GM12878 (cell line): ENCODE results near the gene DAGLA. TPM values are rescaled to one million over a fixed set of nuclear protein-coding genes. Genes with fewer than 3 reads are reported as not detected.

Experiments
- ATAC-seq: fragments of 200-7000 bp; cut with Tn5 transposase; 3 replicates; pipeline ENCODE4 v1.9.1; 2020; ENCODE audit warnings: mild to moderate bottlenecking, moderate library complexity
- BruUV-seq: library from RNA; stranded (reverse); fragments of 400-500 nt; replicated peaks from 2 replicates; lab custom pipeline; 2021; lab: Mats Ljungman, UMichigan
- CTCF ChIA-PET: fragments of 300-600 bp; sonication (Branson Sonifier 250); formaldehyde crosslinking; extraction: SDS; loops from one replicate; lab custom pipeline; 2021; ENCODE audit warnings: inconsistent platforms; lab: Yijun Ruan, JAX
- POLR2A ChIA-PET: fragments of 350-600 bp; formaldehyde crosslinking; extraction: SDS; loops from one replicate; lab custom pipeline; 2021; ENCODE audit warnings: inconsistent platforms; lab: Charles Lee
- RAD21 ChIA-PET: fragments of 300-600 bp; sonication (Branson Sonifier 250); formaldehyde crosslinking; loops from one replicate; lab custom pipeline; 2023; ENCODE audit warnings: antibody characterized with exemption; ENCODE audit not compliant: unreplicated experiment; lab: Charles Lee
- SMC1A ChIA-PET: fragments of 300-600 bp; sonication (Branson Sonifier 250); formaldehyde crosslinking; loops from one replicate; lab custom pipeline; 2023; ENCODE audit not compliant: unreplicated experiment, uncharacterized antibody; lab: Charles Lee
- DNase-seq: peaks from one replicate; pipeline ENCODE4 v3.0.0-alpha.2; 2011; ENCODE audit warnings: low read depth, low spot score
- FAIRE-seq: peaks from 3 replicates; lab custom pipeline; 2011; peaks lifted over from hg19 to GRCh38; lab: Jason Lieb, UNC
- H2AFZ ChIP-seq: 2 replicates; pipeline ENCODE4 v1.6.0; 2011; ENCODE audit warnings: low read depth, low read length, control low read depth; ENCODE audit not compliant: control insufficient read depth
- H3K27ac ChIP-seq: 2 replicates; pipeline ENCODE4 v1.5.1; 2011; ENCODE audit warnings: control low read depth; ENCODE audit not compliant: control insufficient read depth, insufficient read depth
- H3K27me3 ChIP-seq, 2 experiments: replicated peaks in 1 of 2; 2 replicates each; pipeline versions ENCODE4 v1.6.0 to v1.6.1; 2011; ENCODE audit warnings: low read length in 1 of 2; ENCODE audit not compliant: control insufficient read depth in 2 of 2, insufficient read depth in 2 of 2
- H3K36me3 ChIP-seq, 2 experiments: 2 replicates each; pipeline ENCODE4 v1.5.1; 2011; ENCODE audit warnings: low read length in 1 of 2; ENCODE audit not compliant: control insufficient read depth in 2 of 2, insufficient read depth in 2 of 2
- H3K4me1 ChIP-seq: 2 replicates; pipeline ENCODE4 v1.6.1; 2011; ENCODE audit warnings: mild to moderate bottlenecking, low read length, moderate library complexity, mixed read lengths; ENCODE audit not compliant: control insufficient read depth, insufficient read depth
- H3K4me2 ChIP-seq: 2 replicates; pipeline ENCODE4 v1.6.0; 2011; ENCODE audit warnings: control low read depth; ENCODE audit not compliant: control insufficient read depth, insufficient read depth
- H3K4me3 ChIP-seq: fragments of 200-600 bp; sonication (generic); 2 replicates; pipeline ENCODE4 v1.5.1; 2016
- H3K79me2 ChIP-seq: 2 replicates; pipeline ENCODE4 v1.6.0; 2011; ENCODE audit warnings: low read length; ENCODE audit not compliant: control insufficient read depth, insufficient read depth
- H3K9ac ChIP-seq: 2 replicates; pipeline ENCODE4 v1.8.0; 2011; ENCODE audit warnings: low read length, control low read depth, mixed read lengths; ENCODE audit not compliant: control insufficient read depth, insufficient read depth
- H3K9me3 ChIP-seq: replicated peaks from 3 replicates; pipeline ENCODE4 v1.5.1; 2011; ENCODE audit warnings: mild to moderate bottlenecking, low read length; ENCODE audit not compliant: control insufficient read depth, insufficient read depth
- H4K20me1 ChIP-seq: 2 replicates; pipeline ENCODE4 v1.6.0; 2011; ENCODE audit not compliant: control insufficient read depth, insufficient read depth
- BCL3 ChIP-seq: IDR thresholded peaks from 2 replicates; pipeline ENCODE4 v1.6.1; 2011; ENCODE audit warnings: borderline replicate concordance, low read depth, mild to moderate bottlenecking, moderate library complexity, low read length; ENCODE audit not compliant: insufficient read depth, poor library complexity, severe bottlenecking
- BHLHE40 ChIP-seq, 2 experiments: fragments of 450-650 bp in 1 of 2; IDR thresholded peaks; 2 replicates each; pipeline ENCODE4 v1.6.1; 2011 to 2017; ENCODE audit warnings: low read depth in 2 of 2, borderline replicate concordance in 1 of 2, improper control_type of control experiment in 1 of 2, low read length in 1 of 2, mild to moderate bottlenecking in 1 of 2
- CBX3 ChIP-seq: fragments of 200-600 bp; sonication (generic); IDR thresholded peaks from 2 replicates; pipeline ENCODE4 v1.6.1; 2016; ENCODE audit warnings: low read depth, borderline replicate concordance
- EGR1 ChIP-seq, 2 experiments: IDR thresholded peaks; 1 replicate in 1 of 2; 2 replicates in 1 of 2; pipeline ENCODE4 v1.6.1; 2011 to 2012; ENCODE audit warnings: low read depth in 2 of 2, low read length in 2 of 2, borderline replicate concordance in 1 of 2, mild to moderate bottlenecking in 1 of 2, moderate library complexity in 1 of 2
- FOS ChIP-seq: IDR thresholded peaks from 3 replicates; pipeline ENCODE4 v1.6.1; 2011; ENCODE audit warnings: borderline replicate concordance; ENCODE audit not compliant: insufficient read length; ENCODE audit errors: extremely low read depth
- HDAC2 ChIP-seq: fragments of 200-600 bp; sonication (generic); IDR thresholded peaks from 2 replicates; pipeline ENCODE4 v1.6.1; 2017
- HDGF ChIP-seq: fragments of 450-650 bp; IDR thresholded peaks from 2 replicates; pipeline ENCODE4 v1.6.1; 2016; ENCODE audit warnings: antibody characterized with exemption
- MLLT1 ChIP-seq: fragments of 450-650 bp; IDR thresholded peaks from 2 replicates; pipeline ENCODE4 v1.6.1; 2016; ENCODE audit warnings: mild to moderate bottlenecking
- NR2C1 ChIP-seq: fragments of 450-650 bp; IDR thresholded peaks from 2 replicates; pipeline ENCODE4 v1.6.1; 2017; ENCODE audit warnings: antibody characterized with exemption, mild to moderate bottlenecking, moderate library complexity
- RFX5 ChIP-seq: IDR thresholded peaks from 2 replicates; pipeline ENCODE4 v1.6.1; 2011; ENCODE audit warnings: low read depth, low read length, improper control_type of control experiment
- SPI1 ChIP-seq: IDR thresholded peaks from 2 replicates; pipeline ENCODE4 v1.6.1; 2011; ENCODE audit warnings: low read depth, mild to moderate bottlenecking, low read length, moderate library complexity, borderline replicate concordance; ENCODE audit not compliant: insufficient read depth
- TCF7 ChIP-seq: IDR thresholded peaks from 2 replicates; pipeline ENCODE4 v1.6.1; 2014; ENCODE audit warnings: antibody characterized with exemption, borderline replicate concordance
- USF1 ChIP-seq: IDR thresholded peaks from 2 replicates; pipeline ENCODE4 v1.6.1; 2011; ENCODE audit warnings: borderline replicate concordance, low read depth, mild to moderate bottlenecking, moderate library complexity, mixed read lengths, low read length; ENCODE audit not compliant: insufficient read depth; ENCODE audit errors: extremely low read length
- WGBS: methylation state at CpG from one replicate; pipeline ENCODE4 v1.1.6; 2016; ENCODE audit warnings: low lambda C conversion rate; ENCODE audit not compliant: insufficient replicate concordance, insufficient coverage; ENCODE audit errors: missing lambda C conversion rate; 5-methylcytosine and 5-hydroxymethylcytosine counted together
- in situ Hi-C: fragments of 300-500 bp; cut with MboI; formaldehyde crosslinking; loops from 9 replicates; pipeline ENCODE4 v1.14.3; 2018; ENCODE audit warnings: mixed read lengths
- intact Hi-C: fragments of 100-400 bp; cut with micrococcal nuclease; formaldehyde crosslinking; loops from one replicate; pipeline ENCODE4 v1.14.2; 2022; ENCODE audit not compliant: unreplicated experiment
- polyA plus RNA-seq, 11 experiments: library from polyadenylated mRNA; depleted of rRNA in 4 of 11; unstranded in 6 of 11; stranded (reverse) in 5 of 11; fragments of >200 nt; fragmentation: Nextera tagmentation in 4 of 11; fragmentation: Illumina TruSeq in 1 of 11; extraction: Ambion mirVana in 4 of 11; extraction: Trizol in 1 of 11; gene quantifications; 1 replicate in 1 of 11; 2 replicates in 10 of 11; pipeline versions ENCODE4 v1.2.1 to v1.2.3, GENCODE V29; 2011 to 2016; ENCODE audit warnings: inconsistent platforms in 2 of 11, missing spikeins in 2 of 11, low read depth in 1 of 11
- total RNA-seq, 4 experiments: library from RNA; depleted of rRNA in 3 of 4; stranded (reverse); fragments of >200 nt in 3 of 4; fragmentation: Illumina TruSeq in 1 of 4; extraction: Trizol in 1 of 4; gene quantifications; 2 replicates each; pipeline versions ENCODE4 v1.2.1 to v1.2.3, GENCODE V29; 2013 to 2021
- TF ChIP-seq, protein P1 (sequence below): fragments of 450-650 bp; formaldehyde crosslinking; IDR thresholded peaks from 2 replicates; pipeline ENCODE4 v1.4.0; 2022; ENCODE audit warnings: mild to moderate bottlenecking, moderate library complexity

DAGLA gene
- total and polyA plus RNA-seq, 10 of the 15 experiments (the other 5 are each of a cell fraction or from before 2014, with no cell fraction given), result 0.05 TPM; not detected in 9

- RAD21 ChIA-PET, result no interaction called here
- in situ Hi-C loops, result no loop called here
- no peak for FAIRE-seq
- TF ChIP-seq HDAC2 (no peak), CBX3 (no peak), USF1 (no peak), EGR1 (IDR thresholded peaks at IDR 0.05; ENCODE audit: borderline replicate concordance in 1 of 2, low read depth in 2 of 2, low read length in 2 of 2) (no peak), BHLHE40 (IDR thresholded peaks at IDR 0.05; ENCODE audit: borderline replicate concordance in 1 of 2, low read depth in 2 of 2, low read length in 1 of 2) (no peak), BCL3 (no peak), SPI1 (no peak), MLLT1 (no peak), RFX5 (no peak), FOS (no peak), TCF7 (no peak), NR2C1 (no peak), HDGF (no peak)
- TF ChIP-seq, protein P1, sequence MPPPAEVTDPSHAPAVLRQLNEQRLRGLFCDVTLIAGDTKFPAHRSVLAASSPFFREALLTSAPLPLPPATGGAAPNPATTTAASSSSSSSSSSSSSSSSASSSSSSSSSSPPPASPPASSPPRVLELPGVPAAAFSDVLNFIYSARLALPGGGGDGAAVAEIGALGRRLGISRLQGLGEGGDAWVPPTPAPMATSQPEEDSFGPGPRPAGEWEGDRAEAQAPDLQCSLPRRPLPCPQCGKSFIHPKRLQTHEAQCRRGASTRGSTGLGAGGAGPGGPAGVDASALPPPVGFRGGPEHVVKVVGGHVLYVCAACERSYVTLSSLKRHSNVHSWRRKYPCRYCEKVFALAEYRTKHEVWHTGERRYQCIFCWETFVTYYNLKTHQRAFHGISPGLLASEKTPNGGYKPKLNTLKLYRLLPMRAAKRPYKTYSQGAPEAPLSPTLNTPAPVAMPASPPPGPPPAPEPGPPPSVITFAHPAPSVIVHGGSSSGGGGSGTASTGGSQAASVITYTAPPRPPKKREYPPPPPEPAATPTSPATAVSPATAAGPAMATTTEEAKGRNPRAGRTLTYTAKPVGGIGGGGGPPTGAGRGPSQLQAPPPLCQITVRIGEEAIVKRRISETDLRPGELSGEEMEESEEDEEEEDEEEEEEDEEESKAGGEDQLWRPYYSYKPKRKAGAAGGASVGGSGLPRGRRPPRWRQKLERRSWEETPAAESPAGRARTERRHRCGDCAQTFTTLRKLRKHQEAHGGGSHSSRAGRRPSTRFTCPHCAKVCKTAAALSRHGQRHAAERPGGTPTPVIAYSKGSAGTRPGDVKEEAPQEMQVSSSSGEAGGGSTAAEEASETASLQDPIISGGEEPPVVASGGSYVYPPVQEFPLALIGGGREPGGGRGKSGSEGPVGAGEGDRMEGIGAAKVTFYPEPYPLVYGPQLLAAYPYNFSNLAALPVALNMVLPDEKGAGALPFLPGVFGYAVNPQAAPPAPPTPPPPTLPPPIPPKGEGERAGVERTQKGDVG (CRISPR knock-in tag), result no peak
Measured at GRCh38 chr11:61657566-61658290, 22.5 kb upstream of the DAGLA start.

More at GRCh38 chr11:61657566-61658290, 22.5 kb upstream of the DAGLA start:
- Histone ChIP-seq H3K79me2 (no peaks in the 10 kb centered on the region), H3K4me3 (no peak overlapping the region), H3K9me3 (no peaks in the 10 kb centered on the region), H3K9ac (no peak overlapping the region), H3K36me3 (no peaks in the 10 kb centered on the region), H3K4me2 (no peak overlapping the region), H3K4me1 (no peaks in the 10 kb centered on the region), H3K27ac (no peak overlapping the region), H2AFZ (no peak overlapping the region), H3K27me3 (no peaks in the 10 kb centered on the region; a peak in 2 of 4 replicates), H4K20me1 (no peaks in the 10 kb centered on the region)
- CTCF ChIA-PET, result no interaction called here
- WGBS, result 22% methylated on average over 11 of the region's 11 CpGs
- intact Hi-C loops, result no loop called here
- POLR2A ChIA-PET, result no interaction called here
- DNase-seq, result no peak
- SMC1A ChIA-PET, result no interaction called here
- ATAC-seq, result no peak
- no TSS peak for BruUV-seq
